Activated effector memory CD4-positive, alpha-beta T cell treated with Interleukin-2 at 50 U/mL for 16 hours (primary cell): Measurements from ENCODE around the gene GPBP1L1.
A peak's percentile ranks its signal among the peaks of the same experiment; 100 is the strongest.
"Not testable (repeated sequence)": the region's sequence is repeated elsewhere in the genome, so short reads cannot be mapped to it uniquely, and the experiment has no call there.

Experiments
- DNase-seq: peaks from one replicate; pipeline ENCODE4 v3.0.0-alpha.2; 2020

GPBP1L1 gene

GRCh38 chr1:45686288-45687013 lies at the start of gene GPBP1L1:
TSS of gene GPBP1L1 (minus strand) at chr1:45686533. CDS start at chr1:45659087, 27,446 bp downstream.
- DNase-seq, result peak; percentile 98

DNA sequence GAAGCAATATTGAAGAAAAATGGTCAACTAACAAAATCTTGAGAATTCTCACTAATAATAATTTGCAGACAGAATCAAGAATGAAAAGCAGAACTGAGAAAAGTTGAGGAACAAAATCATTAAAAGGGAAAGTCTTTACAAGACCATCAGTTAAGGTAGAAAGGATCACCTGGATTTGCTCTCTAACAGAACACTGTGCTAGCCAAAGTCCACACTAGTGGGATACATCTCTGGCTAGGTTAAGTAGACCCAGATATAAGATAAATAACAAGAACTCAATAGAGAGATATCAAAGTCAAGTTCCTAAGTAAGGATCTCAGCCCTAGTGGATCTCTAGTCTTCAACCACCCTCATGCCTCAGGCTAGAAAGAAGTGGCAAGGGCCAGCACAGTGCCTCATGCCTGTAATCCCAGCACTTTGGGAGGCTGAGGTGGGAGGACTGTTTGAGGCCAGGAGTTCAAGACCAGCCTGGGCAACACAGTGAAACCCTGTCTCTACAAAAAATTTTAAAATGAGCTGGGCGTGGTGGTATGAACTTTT lies 44.5 kb upstream of the GPBP1L1 start:
- no peak for DNase-seq

GRCh38 chr1:45730075-45730779 lies 43.9 kb upstream of the GPBP1L1 start:
- DNase-seq, result no peak

- DNase-seq, result not testable (repeated sequence)
Observed at GRCh38 chr1:45726007-45726406, 39.7 kb upstream of the GPBP1L1 start.

DNA sequence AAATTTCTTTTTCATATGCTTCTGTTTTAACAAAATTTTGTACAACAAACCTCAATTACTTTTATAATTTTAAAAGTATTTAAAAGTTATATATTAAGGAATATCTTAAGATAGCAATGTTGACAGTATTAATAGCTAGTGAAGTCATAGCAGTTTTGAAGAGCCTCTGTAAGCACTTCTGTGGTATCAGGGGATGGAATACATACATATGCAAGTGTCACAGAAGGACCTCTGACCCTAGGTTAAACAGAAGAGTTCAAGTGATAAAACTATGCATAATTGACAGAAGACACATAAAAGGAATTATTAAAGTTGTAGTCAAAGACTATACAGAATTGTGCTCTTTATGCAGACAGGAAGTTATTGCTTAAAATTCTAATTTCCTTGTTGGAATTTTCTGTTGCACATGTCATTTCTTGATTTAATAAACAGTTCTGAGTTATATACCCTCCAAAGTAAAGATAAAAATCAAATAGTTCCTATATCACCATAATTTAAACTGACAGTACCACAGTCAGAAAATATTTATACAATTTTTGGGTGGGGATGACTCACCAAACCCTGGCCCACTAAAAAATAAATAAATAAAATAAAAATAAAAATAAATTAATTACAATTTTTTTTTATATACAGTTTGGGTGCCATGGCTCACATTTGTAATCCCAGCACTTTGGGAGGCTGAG lies 37.1 kb upstream of the GPBP1L1 start:
- no peak for DNase-seq

- DNase-seq, result no peak
Observed at GRCh38 chr1:45722809-45723208, 36.5 kb upstream of the GPBP1L1 start.

DNA sequence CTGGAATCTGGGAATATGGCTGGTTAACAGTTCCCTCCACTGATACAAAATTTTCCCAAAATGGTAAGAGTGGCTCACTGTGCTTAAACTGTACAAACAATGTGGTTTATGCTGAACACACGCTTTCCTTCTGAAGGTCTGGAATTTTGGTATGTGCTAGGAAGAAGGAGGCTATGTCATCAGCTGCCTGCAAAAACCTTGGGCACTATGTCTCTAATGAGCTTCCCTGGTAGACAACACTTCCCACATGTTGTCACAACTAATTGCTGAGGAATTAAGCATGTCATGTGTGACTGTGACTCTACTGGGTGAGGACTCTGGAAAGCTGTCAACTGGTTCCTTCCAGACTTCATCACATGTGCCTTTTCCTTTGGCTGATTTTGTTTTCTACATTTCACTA lies 34.9 kb upstream of the GPBP1L1 start:
- DNase-seq, result no peak

DNA sequence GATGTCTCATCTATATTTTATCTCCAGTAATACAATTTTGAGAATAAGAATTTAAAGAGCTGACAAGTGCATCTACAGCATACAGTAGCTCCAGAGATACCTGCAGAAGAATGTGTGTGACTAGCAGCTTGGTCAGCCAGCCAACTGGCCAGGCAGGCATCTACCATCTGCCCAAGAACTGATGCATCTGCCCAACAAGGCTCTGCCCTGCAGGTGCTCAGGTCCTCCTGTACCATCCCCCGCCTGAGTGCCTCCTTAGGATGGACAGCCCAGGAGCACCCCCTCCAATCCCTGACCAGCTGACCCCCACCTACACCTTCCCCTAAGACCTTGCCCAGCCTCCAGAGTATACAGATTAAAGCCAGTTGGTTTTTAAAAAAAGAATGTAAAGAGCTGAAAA lies 32.0 kb upstream of the GPBP1L1 start:
- no peak for DNase-seq

GRCh38 chr1:45717386-45717785 lies 31.1 kb upstream of the GPBP1L1 start:
- not testable (repeated sequence) for DNase-seq

DNA sequence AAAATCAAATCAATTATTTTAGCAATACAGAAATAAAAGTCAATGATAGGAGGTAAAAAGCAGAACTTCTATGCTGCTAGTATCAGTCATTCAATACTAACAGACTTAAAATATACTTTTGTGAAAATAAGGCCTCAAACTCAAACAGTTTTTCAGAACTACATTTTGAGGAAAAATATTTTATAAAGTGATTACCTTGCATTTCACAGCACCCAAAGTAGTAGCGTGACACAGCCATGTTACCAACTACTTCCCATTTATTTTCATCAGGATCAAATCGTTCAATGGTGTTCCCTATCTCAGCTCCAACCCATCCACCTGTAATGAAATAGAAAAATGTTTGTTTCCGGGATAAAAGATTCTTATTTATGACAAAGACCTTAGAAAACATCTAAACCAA lies 30.4 kb upstream of the GPBP1L1 start:
- DNase-seq, result no peak

DNA sequence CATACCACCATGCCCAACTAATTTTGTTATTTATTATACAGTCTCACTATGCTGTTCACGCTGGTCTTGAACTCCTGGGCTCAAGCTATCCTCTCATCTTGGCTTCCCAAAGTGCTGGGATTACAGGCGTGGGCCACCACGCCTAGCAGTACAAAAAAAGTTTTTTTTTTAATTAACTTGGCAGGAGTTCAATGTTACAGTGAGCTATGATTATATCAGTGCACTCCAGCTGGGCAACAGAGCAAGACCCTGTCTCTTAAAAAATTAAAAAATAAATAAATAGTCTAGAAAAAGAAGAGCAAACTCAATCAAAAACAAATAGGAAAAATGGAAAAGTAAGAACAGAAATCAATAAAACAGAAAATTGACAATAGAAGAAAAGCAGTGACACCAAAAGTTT lies 27.4 kb upstream of the GPBP1L1 start:
- no peak for DNase-seq

DNA sequence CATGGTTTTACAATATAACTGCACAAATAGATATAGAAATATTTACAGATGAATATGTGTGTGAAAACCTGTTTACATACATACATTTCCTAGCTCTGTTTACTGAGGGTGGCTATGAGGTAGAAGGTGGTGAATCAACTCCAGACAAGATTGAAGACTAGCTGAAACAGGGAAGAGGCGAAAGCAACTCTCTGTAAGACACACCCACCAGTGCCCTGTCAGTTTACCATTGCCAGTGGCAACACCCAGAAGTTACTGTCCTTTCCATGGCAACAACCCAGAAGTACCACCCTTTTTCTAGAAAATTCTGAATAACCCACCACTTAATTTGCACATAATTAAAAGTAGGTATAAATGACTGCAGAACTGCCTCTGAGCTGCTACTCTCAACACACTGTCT lies 18.3 kb upstream of the GPBP1L1 start:
- DNase-seq, result no peak

DNA sequence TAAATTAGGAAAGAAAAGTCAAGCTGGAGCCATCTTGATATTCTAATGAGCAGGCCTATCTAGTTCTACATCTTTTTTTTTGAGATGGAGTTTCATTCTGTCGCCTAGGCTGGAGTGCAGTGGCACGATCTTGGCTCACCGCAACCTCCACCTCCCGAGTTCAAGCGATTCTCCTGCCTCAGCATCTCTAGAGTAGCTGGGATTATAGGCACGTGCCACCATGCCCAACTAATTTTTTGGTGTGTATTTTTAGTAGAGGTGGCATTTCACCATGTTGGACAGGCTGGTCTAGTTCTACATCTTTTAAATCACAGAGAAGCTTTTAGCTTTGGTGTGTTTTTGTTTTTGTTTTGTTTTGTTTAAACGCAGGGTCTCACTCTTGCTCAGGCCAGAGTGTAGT lies 8.5 kb upstream of the GPBP1L1 start:
- DNase-seq, result no peak

DNA sequence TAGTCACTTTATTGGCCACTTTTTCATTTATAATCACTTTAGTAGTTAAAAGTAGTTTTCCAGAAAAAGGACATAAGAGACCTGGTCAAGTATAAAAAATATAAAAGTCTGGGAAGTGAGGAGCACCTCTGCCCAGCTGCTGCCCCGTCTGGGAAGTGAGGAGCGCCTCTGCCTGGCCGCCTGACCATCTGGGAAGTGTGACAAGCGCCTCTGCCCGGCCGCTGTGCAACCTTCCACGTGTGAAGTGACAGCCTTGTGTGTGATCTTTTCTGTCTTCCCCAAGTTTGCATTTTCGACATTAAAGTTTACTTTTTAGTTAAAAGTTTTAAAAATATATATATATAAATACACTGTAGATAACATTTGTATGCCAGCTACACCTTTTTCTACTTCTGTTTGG lies 7.5 kb upstream of the GPBP1L1 start:
- not testable (repeated sequence) for DNase-seq

DNA sequence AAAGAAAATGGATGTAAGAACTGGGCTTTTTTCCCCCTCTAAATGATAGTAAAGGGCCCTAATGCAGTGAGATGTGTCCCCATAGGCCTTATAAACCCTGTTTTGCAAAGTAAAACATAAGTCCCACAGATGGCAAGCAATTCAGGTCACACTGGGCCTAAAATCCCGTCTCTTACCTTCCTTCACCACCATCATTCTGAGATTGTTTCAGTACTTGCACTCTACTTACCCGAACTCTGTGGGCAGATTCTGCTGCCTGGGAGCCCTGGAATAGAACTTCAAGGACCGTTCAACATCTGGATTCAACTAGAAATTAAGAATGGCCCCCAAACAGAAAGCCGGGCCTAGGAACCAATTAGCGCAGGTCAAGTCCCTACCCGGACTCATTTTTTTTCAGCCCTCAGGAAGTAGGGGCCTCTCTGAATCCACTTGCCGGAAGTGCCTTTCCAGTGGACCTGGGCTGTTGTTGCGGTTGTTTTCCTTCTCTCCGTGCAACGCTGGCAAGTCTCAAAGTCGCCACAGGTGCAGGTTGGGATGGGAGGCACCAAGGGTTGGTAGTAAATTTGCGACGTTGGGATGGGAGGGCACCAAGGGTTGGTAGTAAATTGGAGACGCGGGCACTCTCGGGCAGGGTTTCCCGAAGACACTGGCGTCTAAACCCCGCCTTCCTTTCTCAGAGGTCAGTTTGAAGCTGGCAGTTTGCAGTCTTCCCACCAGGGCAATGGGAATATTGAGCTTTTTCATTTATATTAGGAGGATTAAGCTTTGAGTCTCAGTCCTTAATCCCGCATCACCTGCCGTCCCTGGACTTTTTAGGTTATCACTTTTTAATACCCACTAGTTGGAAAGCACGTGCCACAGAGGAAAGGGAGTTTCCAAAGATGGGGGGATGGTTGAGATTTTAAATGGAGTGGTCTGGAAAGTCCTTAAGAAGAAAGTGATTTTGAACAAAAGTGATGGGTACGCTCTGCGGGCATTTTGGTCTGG lies 1.7 kb upstream of the GPBP1L1 start, which contains the start of gene TMEM69:
TSS of gene TMEM69 (plus strand) at position 428 of the 987 bp plus-strand sequence. CDS start 2,888 bp downstream, outside the sequence.
- DNase-seq, result peak; percentile 70

- peak; percentile 96 for DNase-seq
Observed at GRCh38 chr1:45687014-45687753, 851 bp upstream of the GPBP1L1 start.

- peak; percentile 53 for DNase-seq
Observed at GRCh38 chr1:45686015-45686287, 382 bp downstream of the GPBP1L1 start.

- DNase-seq, result no peak
Observed at GRCh38 chr1:45685308-45686014, 872 bp downstream of the GPBP1L1 start.

- DNase-seq, result no peak
Observed at GRCh38 chr1:45684402-45684801, 1.9 kb downstream of the GPBP1L1 start.

DNA sequence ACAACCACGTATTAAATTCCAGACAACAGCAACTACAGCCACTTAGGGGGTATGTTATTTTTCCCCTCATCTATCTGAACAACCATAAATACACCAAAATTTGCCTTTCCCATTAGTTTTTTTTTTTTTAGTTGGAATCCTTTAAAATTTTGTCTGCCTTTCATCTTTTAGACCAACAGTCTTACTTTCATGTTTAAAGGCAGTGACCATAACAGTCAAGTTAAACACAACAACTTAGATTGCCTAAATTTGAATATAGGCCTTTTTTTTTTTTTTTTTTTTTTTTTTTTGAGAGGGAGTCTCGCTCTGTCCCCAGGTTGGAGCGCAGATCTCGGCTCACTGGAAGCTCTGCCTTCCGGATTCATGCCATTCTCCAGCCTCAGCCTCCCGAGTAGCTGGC lies 3.4 kb downstream of the GPBP1L1 start:
- DNase-seq, result no peak

- DNase-seq, result no peak
Observed at GRCh38 chr1:45679123-45679522, 7.2 kb downstream of the GPBP1L1 start.
